CD8-positive, alpha-beta memory T cell (primary cell): ENCODE results near the gene BSG. TPM values are rescaled to one million over a fixed set of nuclear protein-coding genes. Genes with fewer than 3 reads are reported as not detected.

Experiments
- CTCF ChIA-PET: fragments of 350-600 bp; sonication (Branson Sonifier 250); formaldehyde crosslinking; loops from one replicate; lab custom pipeline; 2021; ENCODE audit warnings: antibody characterized with exemption; lab: Charles Lee
- POLR2A ChIA-PET: fragments of 350-600 bp; sonication (Branson Sonifier 250); formaldehyde crosslinking; loops from one replicate; lab custom pipeline; 2021; ENCODE audit warnings: antibody characterized with exemption; lab: Charles Lee
- DNase-seq, 5 donors: peaks; one replicate each; pipeline versions ENCODE4 v3.0.0 to v3.0.0-alpha.2; 2020 to 2022; ENCODE audit warnings: mixed read lengths in 1 of 5
- H3K27ac ChIP-seq: one replicate; pipeline ENCODE4 v1.7.0; 2013; ENCODE audit warnings: low read depth, mild to moderate bottlenecking, low read length, moderate library complexity
- H3K27me3 ChIP-seq: 2 replicates; pipeline ENCODE4 v1.7.0; 2013; ENCODE audit warnings: low read length, mild to moderate bottlenecking; ENCODE audit not compliant: insufficient read depth, poor library complexity, severe bottlenecking
- H3K36me3 ChIP-seq: 2 replicates; pipeline ENCODE4 v1.7.0; 2013; ENCODE audit warnings: mild to moderate bottlenecking, low read length, moderate library complexity; ENCODE audit not compliant: insufficient read depth
- H3K4me1 ChIP-seq: 2 replicates; pipeline ENCODE4 v1.7.0; 2013; ENCODE audit warnings: mild to moderate bottlenecking, low read length, moderate library complexity; ENCODE audit not compliant: insufficient read depth
- H3K4me3 ChIP-seq: 2 replicates; pipeline ENCODE4 v1.7.0; 2013; ENCODE audit warnings: mild to moderate bottlenecking, low read length
- H3K9me3 ChIP-seq: 2 replicates; pipeline ENCODE4 v1.7.0; 2013; ENCODE audit warnings: mild to moderate bottlenecking, low read length
- H3K27ac Mint-ChIP-seq, 8 donors: one replicate each; pipeline ENCODE4 v1.8.0; 2020 to 2021; ENCODE audit warnings: mixed read lengths in 8 of 8, mild to moderate bottlenecking in 6 of 8, inconsistent platforms in 3 of 8, moderate library complexity in 3 of 8
- H3K27me3 Mint-ChIP-seq, 2 donors: one replicate each; pipeline ENCODE4 v1.8.0; 2020 to 2021; ENCODE audit warnings: mixed read lengths in 2 of 2, mild to moderate bottlenecking in 1 of 2, moderate library complexity in 1 of 2
- H3K36me3 Mint-ChIP-seq, 3 donors: one replicate each; pipeline ENCODE4 v1.8.0; 2020 to 2021; ENCODE audit warnings: mixed read lengths in 3 of 3, inconsistent platforms in 1 of 3, mild to moderate bottlenecking in 1 of 3
- H3K4me1 Mint-ChIP-seq, 3 donors: one replicate each; pipeline ENCODE4 v1.8.0; 2020 to 2021; ENCODE audit warnings: mixed read lengths in 3 of 3, inconsistent platforms in 1 of 3, mild to moderate bottlenecking in 1 of 3
- H3K4me3 Mint-ChIP-seq, 7 donors: one replicate each; pipeline ENCODE4 v1.8.0; 2020 to 2021; ENCODE audit warnings: mixed read lengths in 7 of 7, mild to moderate bottlenecking in 6 of 7, moderate library complexity in 4 of 7, inconsistent platforms in 2 of 7
- H3K9me3 Mint-ChIP-seq, 5 donors: one replicate each; pipeline ENCODE4 v1.8.0; 2020 to 2022; ENCODE audit warnings: mixed read lengths in 5 of 5, mild to moderate bottlenecking in 3 of 5, moderate library complexity in 2 of 5, inconsistent platforms in 1 of 5
- polyA plus RNA-seq: library from polyadenylated mRNA; unstranded; fragments of 300-500 nt; fragmentation: Illumina TruSeq; gene quantifications from one replicate; pipeline ENCODE4 v1.2.3, GENCODE V29; 2021
- total RNA-seq, 2 experiments: library from RNA; stranded (reverse); gene quantifications; one replicate each; pipeline ENCODE4 v1.2.3, GENCODE V29; 2021

The BSG gene
- total and polyA plus RNA-seq, 3 experiments from 2014 or later, result 250 to 436 (median 262) TPM

DNA sequence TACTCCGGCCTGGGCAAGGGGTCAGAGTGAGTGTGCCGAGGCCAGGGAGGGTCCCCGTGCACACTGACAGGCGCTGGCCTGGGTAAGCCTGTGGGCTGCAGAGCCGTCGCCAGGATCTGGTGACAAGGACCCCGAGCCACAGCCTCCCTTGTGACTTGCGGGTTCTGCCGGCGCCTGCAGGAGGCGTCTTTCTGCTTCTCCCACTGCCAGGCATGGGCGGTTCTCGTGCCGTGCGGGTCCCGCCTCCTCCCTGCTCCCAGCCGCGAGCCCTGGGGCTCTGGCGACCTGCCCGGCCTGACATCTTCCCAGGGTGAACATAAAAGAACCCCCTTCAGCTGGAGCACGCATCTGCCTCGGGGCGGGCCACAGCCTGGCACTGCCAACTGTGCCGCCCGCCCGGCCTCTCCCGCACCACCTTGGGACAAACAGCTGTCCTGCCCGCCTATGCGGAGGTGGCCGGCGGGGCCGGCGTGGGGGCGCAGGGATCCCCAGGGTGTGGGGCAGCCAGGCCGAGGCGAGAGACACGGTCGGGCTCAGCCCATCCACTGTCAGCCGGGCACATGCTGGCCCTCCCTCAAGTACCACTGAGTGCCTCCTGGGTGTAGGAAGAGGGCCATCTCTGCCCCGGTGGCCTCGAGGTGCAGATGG lies 15.8 kb downstream of the BSG start:
- Histone ChIP-seq H3K9me3 (no peaks in the 10 kb centered on the region), H3K36me3 (no peaks in the 10 kb centered on the region), H3K27ac (no peak overlapping the region), H3K4me1 (peaks cover 16% of the 10 kb centered on the region), H3K4me3 (no peak overlapping the region), H3K27me3 (peaks cover 20% of the 10 kb centered on the region)
- Mint-ChIP-seq H3K4me3 (peak overlapping the region in 6 of 7 donors; percentile 19 to 54 (median 29)), H3K27me3 (peaks cover 9 to 24% of the 10 kb centered on the region in 2 donors), H3K4me1 (peaks cover 4 to 17% (median 6%) of the 10 kb centered on the region in 3 donors), H3K27ac (peak overlapping the region in 1 of 8 donors; percentile 14), H3K9me3 (no peaks in the 10 kb centered on the region), H3K36me3 (peaks cover 0 to 4% (median 1%) of the 10 kb centered on the region in 3 donors)
- DNase-seq, result peak; percentile 49 to 72 (median 58)
- ChIA-PET POLR2A (no interaction called here), CTCF (interaction anchor here (1.4 kb wide), 1 partner anchor 146 kb away, joined by 3 read pairs; no protein-coding TSS in a partner anchor)

- Mint-ChIP-seq H3K27ac (no peak overlapping the region), H3K4me1 (peaks cover 4 to 17% (median 6%) of the 10 kb centered on the region in 3 donors), H3K27me3 (peaks cover 12 to 29% of the 10 kb centered on the region in 2 donors), H3K36me3 (no peaks in the 10 kb centered on the region), H3K9me3 (no peaks in the 10 kb centered on the region), H3K4me3 (peak overlapping the region in 6 of 7 donors; percentile 26 to 86 (median 58))
- ChIA-PET CTCF (interaction anchor here (1.4 kb wide), 1 partner anchor 145 kb away, joined by 3 read pairs; no protein-coding TSS in a partner anchor), POLR2A (interaction anchor here (0.8 kb wide), 1 partner anchor 71 kb away, joined by 3 read pairs; no protein-coding TSS in a partner anchor)
- no peaks in the 10 kb centered on the region for H3K36me3 ChIP-seq
- H3K4me3 ChIP-seq, result no peak overlapping the region
- H3K27me3 ChIP-seq, result peaks cover 20% of the 10 kb centered on the region
- H3K4me1 ChIP-seq, result peaks cover 16% of the 10 kb centered on the region
- H3K9me3 ChIP-seq, result no peaks in the 10 kb centered on the region
- DNase-seq, result peak in 1 of 5 donors; percentile 28
- no peak overlapping the region for H3K27ac ChIP-seq
These were observed 16.6 kb downstream of the BSG start for GRCh38 chr19:588741-589692.

- peaks cover 4 to 17% (median 6%) of the 10 kb centered on the region in 3 donors for H3K4me1 Mint-ChIP-seq
- no peaks in the 10 kb centered on the region for H3K9me3 Mint-ChIP-seq
- H3K9me3 ChIP-seq, result no peaks in the 10 kb centered on the region
- H3K36me3 ChIP-seq, result no peaks in the 10 kb centered on the region
- H3K27me3 ChIP-seq, result peaks cover 20% of the 10 kb centered on the region
- H3K27ac ChIP-seq, result no peak within 1 kb of the TSS
- H3K4me1 ChIP-seq, result peaks cover 16% of the 10 kb centered on the region
- H3K36me3 Mint-ChIP-seq, result no peaks in the 10 kb centered on the region
- peaks cover 12 to 29% of the 10 kb centered on the region in 2 donors for H3K27me3 Mint-ChIP-seq
- ChIA-PET POLR2A (interaction anchor here (0.8 kb wide), 1 partner anchor 70 kb away, joined by 3 read pairs; no protein-coding TSS in a partner anchor), CTCF (no interaction called here)
- DNase-seq, result no peak
- peak within 1 kb of the TSS in 6 of 7 donors; percentile 26 to 86 (median 58) for H3K4me3 Mint-ChIP-seq
- no peak within 1 kb of the TSS for H3K27ac Mint-ChIP-seq
- no peak within 1 kb of the TSS for H3K4me3 ChIP-seq
These were observed 17.4 kb downstream of the BSG start, which contains the start of gene HCN2 for GRCh38 chr19:589693-590395. HCN2 (plus strand) TSS chr19:589881; CDS start chr19:589946, 65 bp downstream.

DNA sequence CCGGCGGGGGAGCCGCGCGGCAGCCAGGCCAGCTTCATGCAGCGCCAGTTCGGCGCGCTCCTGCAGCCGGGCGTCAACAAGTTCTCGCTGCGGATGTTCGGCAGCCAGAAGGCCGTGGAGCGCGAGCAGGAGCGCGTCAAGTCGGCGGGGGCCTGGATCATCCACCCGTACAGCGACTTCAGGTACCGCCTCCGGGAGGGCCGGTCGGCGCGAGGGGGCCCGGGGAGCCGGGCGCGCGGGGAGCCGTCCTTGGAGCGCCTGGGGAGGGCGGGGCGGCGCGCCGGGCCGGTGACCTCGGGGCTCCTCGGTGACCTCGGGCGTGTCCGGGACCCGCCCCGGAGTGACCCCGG lies 18.0 kb downstream of the BSG start:
- Mint-ChIP-seq H3K36me3 (no peaks in the 10 kb centered on the region), H3K9me3 (no peaks in the 10 kb centered on the region), H3K27ac (no peak overlapping the region), H3K27me3 (peaks cover 12 to 29% of the 10 kb centered on the region in 2 donors), H3K4me1 (peaks cover 4 to 17% (median 5%) of the 10 kb centered on the region in 3 donors), H3K4me3 (peak overlapping the region in 2 of 7 donors; percentile 44 to 47)
- Histone ChIP-seq H3K27ac (no peak overlapping the region), H3K36me3 (no peaks in the 10 kb centered on the region), H3K4me3 (no peak overlapping the region), H3K27me3 (peaks cover 20% of the 10 kb centered on the region), H3K4me1 (peaks cover 16% of the 10 kb centered on the region), H3K9me3 (no peaks in the 10 kb centered on the region)
- DNase-seq, result peak in 2 of 5 donors; percentile 13 to 39
- ChIA-PET CTCF (no interaction called here), POLR2A (interaction anchor here (0.8 kb wide), 1 partner anchor 70 kb away, joined by 3 read pairs; no protein-coding TSS in a partner anchor)

DNA sequence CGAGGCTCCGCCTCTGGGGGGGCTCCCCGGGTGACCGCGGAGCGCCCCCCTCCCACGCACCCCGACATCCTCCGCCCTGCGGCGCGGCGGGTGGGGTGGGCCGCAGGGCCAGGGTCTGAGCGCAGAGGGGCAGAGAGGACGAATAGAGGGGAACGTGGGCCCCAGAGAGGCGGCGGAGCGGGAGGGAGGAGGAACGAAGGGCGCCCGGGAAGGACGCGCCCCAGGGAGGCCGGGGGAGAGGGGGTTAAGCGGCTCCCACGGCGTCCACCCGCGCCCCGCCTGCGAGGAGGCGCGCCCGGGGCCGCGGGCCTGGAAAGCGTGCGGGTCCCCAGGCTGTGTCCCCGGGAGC lies 18.3 kb downstream of the BSG start:
- Histone ChIP-seq H3K9me3 (no peaks in the 10 kb centered on the region), H3K4me3 (no peak overlapping the region), H3K36me3 (no peaks in the 10 kb centered on the region), H3K27ac (no peak overlapping the region), H3K27me3 (peaks cover 20% of the 10 kb centered on the region), H3K4me1 (peaks cover 16% of the 10 kb centered on the region)
- Mint-ChIP-seq H3K27me3 (peaks cover 12 to 29% of the 10 kb centered on the region in 2 donors), H3K9me3 (no peaks in the 10 kb centered on the region), H3K36me3 (no peaks in the 10 kb centered on the region), H3K4me3 (peak overlapping the region in 1 of 7 donors; percentile 59), H3K27ac (no peak overlapping the region), H3K4me1 (peaks cover 4 to 17% (median 5%) of the 10 kb centered on the region in 3 donors)
- CTCF ChIA-PET, result no interaction called here
- DNase-seq, result no peak
- POLR2A ChIA-PET, result no interaction called here

DNA sequence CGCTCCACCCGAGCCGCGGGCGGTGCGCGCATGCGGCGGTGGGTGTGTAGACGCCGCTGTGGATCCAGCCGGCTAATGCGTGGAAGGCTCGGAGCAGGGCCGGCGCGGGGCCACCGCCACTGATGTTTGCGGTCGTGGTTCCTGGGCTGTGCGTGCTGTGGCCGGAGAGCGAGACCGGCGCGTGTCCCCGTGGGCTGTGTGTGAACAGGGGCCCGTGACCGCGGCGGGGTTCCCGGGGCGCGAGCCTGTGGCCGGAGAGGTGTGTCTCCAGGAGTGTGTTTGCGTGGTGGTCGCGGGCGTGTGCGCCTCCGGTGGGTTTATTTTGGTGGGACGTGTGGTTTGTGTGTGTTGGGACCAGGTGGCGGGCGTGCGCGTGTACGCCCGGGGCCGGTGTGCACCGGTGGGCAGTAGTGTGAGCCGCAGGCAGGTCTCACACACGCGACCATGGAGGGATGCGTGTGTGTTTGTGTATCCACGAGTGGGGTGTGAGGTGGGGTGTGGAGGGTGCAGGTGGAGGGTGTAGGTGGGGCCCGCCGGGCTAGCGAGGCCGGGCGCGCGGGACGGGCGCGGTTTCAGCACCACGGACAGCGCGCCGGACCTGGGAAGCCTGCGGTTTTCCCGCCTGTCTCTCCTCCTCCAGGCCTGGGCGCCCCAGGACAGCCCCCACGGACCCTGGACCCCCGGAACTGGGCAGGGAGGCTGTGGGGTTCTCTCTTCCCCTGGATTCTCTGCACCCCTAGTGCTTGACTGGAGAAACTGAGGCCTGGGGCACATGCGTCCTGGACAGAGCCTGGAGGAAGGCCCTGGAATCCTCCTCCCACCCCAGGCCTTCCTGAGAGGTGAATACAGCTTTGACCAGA lies 18.9 kb downstream of the BSG start:
- Histone ChIP-seq H3K27me3 (peaks cover 20% of the 10 kb centered on the region), H3K36me3 (no peaks in the 10 kb centered on the region), H3K4me1 (peaks cover 16% of the 10 kb centered on the region), H3K9me3 (no peaks in the 10 kb centered on the region), H3K27ac (no peak overlapping the region), H3K4me3 (no peak overlapping the region)
- Mint-ChIP-seq H3K4me3 (peak overlapping the region in 5 of 7 donors; percentile 24 to 66 (median 33)), H3K27me3 (peaks cover 10 to 28% of the 10 kb centered on the region in 2 donors), H3K27ac (no peak overlapping the region), H3K9me3 (no peaks in the 10 kb centered on the region), H3K36me3 (no peaks in the 10 kb centered on the region), H3K4me1 (peaks cover 4 to 17% (median 5%) of the 10 kb centered on the region in 3 donors)
- CTCF ChIA-PET, result no interaction called here
- POLR2A ChIA-PET, result no interaction called here
- DNase-seq, result no peak

DNA sequence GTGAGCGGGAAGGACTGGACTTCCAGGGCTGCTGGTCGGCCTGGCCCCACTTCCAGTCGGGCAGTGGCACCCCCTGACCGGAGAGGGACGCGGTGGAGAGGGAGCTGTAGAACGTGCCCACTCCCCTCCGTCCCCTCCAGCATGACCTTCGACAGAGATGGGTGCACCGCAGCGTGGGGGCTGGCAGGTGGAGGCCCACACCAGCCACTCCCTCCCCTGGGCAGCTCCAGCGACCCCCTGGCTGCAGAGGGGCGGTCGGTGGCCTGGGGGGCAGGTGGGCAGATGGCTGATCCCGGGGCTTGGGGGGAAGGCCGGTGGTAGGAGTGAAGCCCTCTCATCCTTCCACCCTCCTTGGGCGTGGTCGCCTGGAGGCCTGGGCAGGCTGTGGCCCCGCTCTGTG lies 19.7 kb downstream of the BSG start:
- H3K4me1 Mint-ChIP-seq, result peaks cover 4 to 17% (median 5%) of the 10 kb centered on the region in 3 donors
- peaks cover 16% of the 10 kb centered on the region for H3K4me1 ChIP-seq
- no peak overlapping the region for H3K4me3 ChIP-seq
- peaks cover 18% of the 10 kb centered on the region for H3K27me3 ChIP-seq
- no peaks in the 10 kb centered on the region for H3K9me3 ChIP-seq
- H3K27ac ChIP-seq, result no peak overlapping the region
- H3K9me3 Mint-ChIP-seq, result no peaks in the 10 kb centered on the region
- ChIA-PET CTCF (no interaction called here), POLR2A (no interaction called here)
- H3K36me3 ChIP-seq, result no peaks in the 10 kb centered on the region
- no peak overlapping the region for H3K4me3 Mint-ChIP-seq
- no peak for DNase-seq
- no peaks in the 10 kb centered on the region for H3K36me3 Mint-ChIP-seq
- H3K27ac Mint-ChIP-seq, result no peak overlapping the region
- H3K27me3 Mint-ChIP-seq, result peaks cover 10 to 25% of the 10 kb centered on the region in 2 donors
